Upper lobe of left lung (tissue), 6 donors: ENCODE data around the gene MRPS18A. TPM values are rescaled to one million over a fixed set of nuclear protein-coding genes. Genes with fewer than 3 reads are reported as not detected.

ENCODE experiments used
- ATAC-seq, 2 donors: fragments of 200-7000 bp; cut with Tn5 transposase; one replicate each; pipeline ENCODE4 v1.9.1; 2022; ENCODE audit warnings: mild to moderate bottlenecking in 2 of 2, moderate library complexity in 2 of 2; ENCODE audit not compliant: low FRiP score in 2 of 2
- DNase-seq, 2 donors: peaks; one replicate each; pipeline ENCODE4 v3.0.0-alpha.2; 2019 to 2020
- H3K27ac ChIP-seq, 4 donors: fragments of 200-600 bp; sonication (generic); one replicate each; pipeline ENCODE4 v1.5.1; 2016 to 2019
- H3K27me3 ChIP-seq, 4 donors: fragments of 200-600 bp; sonication (generic); one replicate each; pipeline ENCODE4 v1.5.1; 2017 to 2019
- H3K36me3 ChIP-seq, 4 donors: fragments of 200-600 bp; sonication (generic); one replicate each; pipeline ENCODE4 v1.5.1; 2016 to 2019
- H3K4me1 ChIP-seq, 4 donors: fragments of 200-600 bp; sonication (generic); one replicate each; pipeline ENCODE4 v1.5.1; 2018 to 2019
- H3K4me3 ChIP-seq, 4 donors: fragments of 200-600 bp; sonication (generic); one replicate each; pipeline ENCODE4 v1.5.1; 2017 to 2019; ENCODE audit warnings: mild to moderate bottlenecking in 2 of 4, moderate library complexity in 1 of 4
- H3K9me3 ChIP-seq, 4 donors: fragments of 200-600 bp; sonication (generic); one replicate each; pipeline ENCODE4 v1.5.1; 2018 to 2019
- EP300 ChIP-seq, 4 donors: sonication (generic); formaldehyde crosslinking; IDR thresholded peaks; one replicate each; pipeline ENCODE4 v1.5.1; 2017; ENCODE audit warnings: antibody characterized with exemption in 4 of 4, control low read depth in 2 of 4
- POLR2A ChIP-seq, 4 donors: fragments of 450-650 bp; IDR thresholded peaks; one replicate each; pipeline ENCODE4 v1.5.1; 2016 to 2017; ENCODE audit warnings: antibody characterized with exemption in 4 of 4, mild to moderate bottlenecking in 2 of 4
- POLR2AphosphoS5 ChIP-seq, 2 donors: sonication (generic); formaldehyde crosslinking; IDR thresholded peaks; one replicate each; pipeline ENCODE4 v1.5.1; 2017; ENCODE audit warnings: antibody characterized with exemption in 2 of 2
- whole genome bisulfite sequencing, 2 donors: methylation state at CpG; one replicate each; pipeline ENCODE4 v1.1.5; 2017 to 2018; 5-methylcytosine and 5-hydroxymethylcytosine counted together
- total RNA-seq, 6 donors: library from RNA; depleted of rRNA in 4 of 6; stranded (reverse); fragments of >200 nt in 4 of 6; gene quantifications; one replicate each; pipeline versions ENCODE4 v1.1.0 to v1.2.1, GENCODE V29; 2016 to 2021
- TF ChIP-seq, protein P1 (sequence below), 6 experiments: fragments of 450-650 bp in 4 of 6; fragments of 200-600 bp in 2 of 6; sonication (generic) in 2 of 6; IDR thresholded peaks; one replicate each; pipeline ENCODE4 v1.5.1; 2016 to 2019; ENCODE audit warnings: antibody characterized with exemption in 6 of 6
- donor health status: DM: no; HTN: no; CAD: no; lungs with moderate emphysema.
- donor health status: DM: no; HTN: yes; CAD: no; lungs with severe emphysema.

MRPS18A gene
- total RNA-seq, 6 donors from 2014 or later, result 21.0 to 45.6 (median 33.4) TPM

DNA sequence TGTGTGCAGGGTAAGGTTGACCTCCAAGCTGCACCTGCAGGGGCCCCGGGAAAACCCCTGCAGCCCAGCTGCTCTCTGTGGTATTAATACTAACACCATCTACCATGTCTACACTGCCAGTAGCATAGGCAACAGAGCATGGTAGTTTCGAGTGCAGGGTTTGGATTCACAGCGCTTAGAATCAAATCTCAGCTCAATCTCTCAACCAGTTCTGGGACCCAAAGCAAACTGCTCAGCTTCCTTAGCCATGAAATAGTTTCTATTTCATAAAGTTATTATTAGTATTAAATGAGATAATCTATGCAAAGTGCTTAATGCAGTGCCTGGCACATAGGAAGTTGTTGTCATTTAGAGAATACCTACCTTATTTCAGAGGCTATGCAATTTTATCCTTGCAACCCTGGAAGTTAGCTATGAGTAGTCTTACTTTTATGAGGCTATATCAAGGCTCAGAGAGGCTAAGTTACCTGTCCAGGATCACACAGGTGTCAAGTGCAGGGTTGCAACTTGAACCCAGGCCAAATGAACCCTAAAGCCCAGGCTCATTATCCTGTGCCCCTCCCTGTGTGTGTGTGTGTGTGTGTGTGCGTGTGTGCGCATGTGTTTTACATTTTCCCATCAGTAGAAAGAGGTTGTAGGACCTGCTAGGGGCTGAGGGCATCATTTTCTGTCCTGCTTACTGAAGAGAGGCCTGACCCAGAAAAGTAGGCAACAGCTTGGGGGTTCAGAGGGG lies 27.6 kb upstream of the MRPS18A start:
- ATAC-seq (no peak), DNase-seq (no peak)
- peak overlapping the region in 2 of 4 donors; percentile 15 to 70 for H3K27ac ChIP-seq
- H3K27me3 ChIP-seq, result no peaks in the 10 kb centered on the region
- TF ChIP-seq EP300 (IDR thresholded peaks at IDR 0.05) (no peak), POLR2AphosphoS5 (IDR thresholded peaks at IDR 0.05) (no peak), POLR2A (IDR thresholded peaks at IDR 0.05) (no peak)
- TF ChIP-seq, protein P1, sequence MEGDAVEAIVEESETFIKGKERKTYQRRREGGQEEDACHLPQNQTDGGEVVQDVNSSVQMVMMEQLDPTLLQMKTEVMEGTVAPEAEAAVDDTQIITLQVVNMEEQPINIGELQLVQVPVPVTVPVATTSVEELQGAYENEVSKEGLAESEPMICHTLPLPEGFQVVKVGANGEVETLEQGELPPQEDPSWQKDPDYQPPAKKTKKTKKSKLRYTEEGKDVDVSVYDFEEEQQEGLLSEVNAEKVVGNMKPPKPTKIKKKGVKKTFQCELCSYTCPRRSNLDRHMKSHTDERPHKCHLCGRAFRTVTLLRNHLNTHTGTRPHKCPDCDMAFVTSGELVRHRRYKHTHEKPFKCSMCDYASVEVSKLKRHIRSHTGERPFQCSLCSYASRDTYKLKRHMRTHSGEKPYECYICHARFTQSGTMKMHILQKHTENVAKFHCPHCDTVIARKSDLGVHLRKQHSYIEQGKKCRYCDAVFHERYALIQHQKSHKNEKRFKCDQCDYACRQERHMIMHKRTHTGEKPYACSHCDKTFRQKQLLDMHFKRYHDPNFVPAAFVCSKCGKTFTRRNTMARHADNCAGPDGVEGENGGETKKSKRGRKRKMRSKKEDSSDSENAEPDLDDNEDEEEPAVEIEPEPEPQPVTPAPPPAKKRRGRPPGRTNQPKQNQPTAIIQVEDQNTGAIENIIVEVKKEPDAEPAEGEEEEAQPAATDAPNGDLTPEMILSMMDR (IDR thresholded peaks at IDR 0.05), result no peak
- peaks cover 7 to 20% (median 15%) of the 10 kb centered on the region in 4 donors for H3K4me1 ChIP-seq
- H3K4me3 ChIP-seq, result no peak overlapping the region
- 83 to 94% methylated on average over 4 to 5 of the region's 5 CpGs for whole genome bisulfite sequencing, 2 donors
- H3K9me3 ChIP-seq, result no peaks in the 10 kb centered on the region
- H3K36me3 ChIP-seq, result no peaks in the 10 kb centered on the region

DNA sequence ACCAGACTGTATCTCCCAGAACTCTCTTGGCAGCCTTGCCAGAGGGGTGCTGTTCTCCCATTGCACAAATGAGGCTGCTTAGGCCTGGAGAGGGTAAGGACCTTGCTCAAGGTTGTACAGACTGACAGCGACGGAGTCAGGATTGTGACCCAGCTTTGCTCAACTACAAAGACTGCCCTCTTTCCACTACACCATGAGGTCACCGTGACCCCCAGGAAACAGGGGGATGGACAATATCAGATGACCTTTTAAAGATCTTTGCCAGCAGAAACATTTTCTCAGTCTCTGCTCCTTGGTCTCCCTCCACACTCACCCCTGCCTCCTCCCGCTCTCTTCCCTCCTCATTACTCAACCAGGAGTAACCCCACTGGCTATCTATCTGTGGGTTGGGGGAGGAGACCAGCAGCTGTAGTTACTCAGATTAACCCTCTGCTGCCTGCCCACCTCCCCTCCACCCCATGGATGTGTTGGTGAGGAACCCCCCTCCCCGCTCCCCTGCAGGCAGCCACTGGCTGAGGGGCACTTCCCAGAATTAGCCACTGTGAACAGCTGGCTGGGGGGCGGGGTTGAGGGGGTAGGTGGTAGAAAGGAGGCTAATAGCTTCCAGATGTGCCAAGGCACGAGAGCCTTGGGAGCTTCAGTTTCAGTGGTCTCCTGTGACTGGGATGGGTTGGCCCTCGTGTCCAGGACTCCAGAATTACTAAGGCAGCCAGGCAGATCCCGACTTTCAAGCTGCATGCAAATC lies 26.9 kb upstream of the MRPS18A start:
- peaks cover 12 to 23% (median 18%) of the 10 kb centered on the region in 4 donors for H3K4me1 ChIP-seq
- peak overlapping the region in 1 of 4 donors; percentile 21 for H3K27ac ChIP-seq
- peak in 1 of 2 donors; percentile 32 for ATAC-seq
- TF ChIP-seq, protein P1 (IDR thresholded peaks at IDR 0.05), result no peak
- TF ChIP-seq POLR2AphosphoS5 (IDR thresholded peaks at IDR 0.05) (no peak), EP300 (IDR thresholded peaks at IDR 0.05) (no peak)
- WGBS, 2 donors, result 73 to 90% methylated on average over 7 to 9 of the region's 9 CpGs
- no peak overlapping the region for H3K4me3 ChIP-seq
- H3K36me3 ChIP-seq, result no peaks in the 10 kb centered on the region
- DNase-seq, result no peak
- no peaks in the 10 kb centered on the region for H3K9me3 ChIP-seq
- no peaks in the 10 kb centered on the region for H3K27me3 ChIP-seq

DNA sequence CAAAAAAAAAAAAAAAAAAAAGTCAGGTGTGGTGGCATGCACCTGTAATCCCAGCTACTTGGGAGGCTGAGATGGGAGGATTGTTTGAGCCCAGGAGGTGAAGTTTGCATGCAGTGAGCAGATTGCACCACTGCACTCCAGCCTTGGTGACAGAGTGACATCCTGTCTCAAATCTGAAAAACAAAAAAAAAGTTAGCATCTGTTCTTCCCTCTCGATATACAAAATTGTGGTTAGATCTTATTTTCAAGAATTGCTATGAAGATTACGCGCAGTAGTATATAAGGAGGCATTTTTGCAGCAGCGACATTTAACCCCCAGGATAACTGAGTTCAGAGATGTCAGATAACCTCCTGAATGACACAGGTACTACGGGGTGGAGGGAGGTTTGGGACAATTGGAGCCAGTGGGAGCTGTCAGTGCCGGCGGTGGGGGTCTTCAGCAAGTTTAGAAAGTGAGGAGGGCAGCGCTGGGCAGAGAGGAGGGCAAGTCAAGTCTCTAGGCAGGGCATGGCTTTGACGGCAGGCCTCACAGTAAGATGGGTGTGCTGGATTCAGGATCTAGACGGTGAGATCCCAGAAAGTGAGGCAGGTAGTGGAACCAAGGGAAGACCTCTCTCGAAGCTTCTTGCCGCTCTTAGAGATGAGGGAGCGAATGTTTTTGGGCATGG lies 26.2 kb upstream of the MRPS18A start:
- ATAC-seq (no peak), DNase-seq (no peak)
- WGBS, 2 donors, result 90 to 91% methylated on average over 13 of the region's 13 CpGs
- H3K36me3 ChIP-seq, result no peaks in the 10 kb centered on the region
- no peaks in the 10 kb centered on the region for H3K9me3 ChIP-seq
- TF ChIP-seq, protein P1 (IDR thresholded peaks at IDR 0.05), result no peak
- no peak for TF ChIP-seq EP300 (IDR thresholded peaks at IDR 0.05)
- no peak for TF ChIP-seq POLR2AphosphoS5 (IDR thresholded peaks at IDR 0.05)
- no peak for TF ChIP-seq POLR2A (IDR thresholded peaks at IDR 0.05)
- H3K4me1 ChIP-seq, result peaks cover 19 to 31% (median 24%) of the 10 kb centered on the region in 4 donors
- H3K4me3 ChIP-seq, result no peak overlapping the region
- peak overlapping the region in 1 of 4 donors; percentile 1 for H3K27ac ChIP-seq
- no peaks in the 10 kb centered on the region for H3K27me3 ChIP-seq

DNA sequence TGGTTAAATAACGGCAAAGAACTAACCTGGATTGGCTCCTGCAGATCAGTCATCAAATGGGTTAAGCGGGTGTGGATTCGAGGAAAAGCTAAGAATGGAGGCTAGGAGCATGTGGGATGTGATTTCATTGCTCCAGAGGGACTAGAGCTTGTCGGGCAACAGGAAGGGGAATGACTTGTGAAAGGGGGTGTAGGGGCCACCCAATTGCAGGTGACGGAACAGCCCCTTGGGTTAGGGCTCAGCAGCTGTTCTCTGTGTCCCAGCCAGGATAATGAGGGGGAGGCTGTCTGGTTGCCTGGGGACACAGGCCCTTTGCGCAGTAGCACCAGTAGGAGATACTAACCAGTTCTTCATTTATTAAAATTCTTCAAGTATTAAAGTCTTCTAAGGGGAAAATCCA lies 25.0 kb upstream of the MRPS18A start:
- DNase-seq (no peak), ATAC-seq (no peak)
- Histone ChIP-seq H3K4me1 (peaks cover 22 to 30% (median 27%) of the 10 kb centered on the region in 4 donors), H3K9me3 (no peaks in the 10 kb centered on the region), H3K27ac (no peak overlapping the region), H3K4me3 (no peak overlapping the region), H3K36me3 (no peaks in the 10 kb centered on the region), H3K27me3 (no peaks in the 10 kb centered on the region)
- TF ChIP-seq POLR2AphosphoS5 (IDR thresholded peaks at IDR 0.05) (no peak), POLR2A (IDR thresholded peaks at IDR 0.05) (no peak), EP300 (IDR thresholded peaks at IDR 0.05) (no peak)
- TF ChIP-seq, protein P1 (IDR thresholded peaks at IDR 0.05), result no peak
- WGBS, 2 donors, result 81 to 88% methylated on average over 6 of the region's 6 CpGs
